ENCODE data around the gene PTPRJ. TPM values are rescaled to one million over a fixed set of nuclear protein-coding genes. Genes with fewer than 3 reads are reported as not detected.

Gene PTPRJ
- total and polyA plus RNA-seq, 2 donors (not counting 3 experiments of a cell fraction or from before 2014, with no cell fraction given), result 3.1 to 7.7 TPM

GRCh38 chr11:48031602-48032001 lies 51.2 kb downstream of the PTPRJ start:
- Histone ChIP-seq H3K9me1 (replicated peaks; ENCODE audit: control insufficient read depth, extremely low read depth, insufficient read depth, low read length) (no peaks in the 10 kb centered on the region), H3K4me1 (ENCODE audit: control insufficient read depth, extremely low read depth, insufficient read depth, low read length) (peaks cover 11% of the 10 kb centered on the region), H4K20me1 (replicated peaks; ENCODE audit: control insufficient read depth, extremely low read depth, insufficient read depth, low read length) (no peaks in the 10 kb centered on the region), H3K27me3 (ENCODE audit: control insufficient read depth in 2 of 2, insufficient read depth in 2 of 2, low read length in 2 of 2) (no peaks in the 10 kb centered on the region), H3K9me3 (replicated peaks; ENCODE audit: control insufficient read depth, insufficient read depth, low read length) (no peaks in the 10 kb centered on the region), H3K4me3 (replicated peaks in 1 of 3; ENCODE audit: insufficient read depth in 1 of 3, low read depth in 1 of 3, low read length in 3 of 3) (no peak overlapping the region), H3K36me3 (ENCODE audit: control insufficient read depth in 2 of 2, extremely low read depth in 1 of 2, insufficient read depth in 2 of 2, low read length in 2 of 2) (no peaks in the 10 kb centered on the region), H3K9ac (replicated peaks; ENCODE audit: extremely low read depth, insufficient read depth, low read length) (no peak overlapping the region), H3K79me2 (ENCODE audit: control insufficient read depth, insufficient read depth, low read length) (no peaks in the 10 kb centered on the region), H2AFZ (ENCODE audit: low read depth, low read length) (no peak overlapping the region), H3K27ac (ENCODE audit: insufficient read depth, low read depth, low read length) (no peak overlapping the region), H3K4me2 (ENCODE audit: insufficient read depth, low read length) (no peak overlapping the region)
- dilution Hi-C loops (cut with MboI; ENCODE audit: extremely low pct_ligation_motif_present, low sequenced_read_pairs) (no loop called here), intact Hi-C loops (cut with micrococcal nuclease) (no loop called here)
- ChIA-PET POLR2A (no interaction called here), CTCF (no interaction called here)
- no peak for FAIRE-seq
- DNase-seq (ENCODE audit: low read depth, low spot score), result no peak
- no TSS peak for BruUV-seq (replicated peaks)
- no peak for TF ChIP-seq MYC (IDR thresholded peaks at IDR 0.05; ENCODE audit: low read depth, low read length)
- no peak for TF ChIP-seq POLR2A (IDR thresholded peaks at IDR 0.05; ENCODE audit: low read depth, low read length)
- TF ChIP-seq POLR2AphosphoS5 (IDR thresholded peaks at IDR 0.05; ENCODE audit: insufficient read depth, low read depth, low read length), result no peak
- TF ChIP-seq MAX (IDR thresholded peaks at IDR 0.05; ENCODE audit: insufficient read depth, insufficient read length), result no peak
- TF ChIP-seq GATA2 (IDR thresholded peaks at IDR 0.05; ENCODE audit: insufficient read depth, insufficient read length, low read depth, low read length), result no peak
- no peak for TF ChIP-seq EZH2 (IDR thresholded peaks at IDR 0.05; ENCODE audit: borderline replicate concordance, low read depth, low read length, severe bottlenecking)
- TF ChIP-seq FOS (IDR thresholded peaks at IDR 0.05; ENCODE audit: borderline replicate concordance, insufficient read depth, low read length), result no peak
- TF ChIP-seq CTCF (IDR thresholded peaks at IDR 0.05; ENCODE audit: extremely low read depth in 1 of 2, insufficient read depth in 1 of 2, low read depth in 1 of 2, low read length in 2 of 2), result no peak
- TF ChIP-seq JUN (IDR thresholded peaks at IDR 0.05; ENCODE audit: borderline replicate concordance, insufficient read depth, insufficient read length, low read depth), result no peak

All from endothelial cell of umbilical vein (primary cell).